Hepatocyte (in vitro differentiated cells): ENCODE results near the gene CTTN. TPM values are rescaled to one million over a fixed set of nuclear protein-coding genes. Genes with fewer than 3 reads are reported as not detected.

Experiments
- DNase-seq: peaks from one replicate; pipeline ENCODE4 v3.0.0-alpha.2; 2016; ENCODE audit warnings: low spot score
- H2AFZ ChIP-seq: fragments of 200-600 bp; sonication (generic); 2 replicates; pipeline ENCODE4 v1.6.0; 2016; ENCODE audit warnings: antibody characterized with exemption, mild to moderate bottlenecking
- H3K27ac ChIP-seq: fragments of 200-600 bp; sonication (generic); 2 replicates; pipeline ENCODE4 v1.5.1; 2016; ENCODE audit warnings: mild to moderate bottlenecking
- H3K27me3 ChIP-seq: fragments of 200-600 bp; sonication (generic); 2 replicates; pipeline ENCODE4 v1.6.1; 2016
- H3K36me3 ChIP-seq: fragments of 200-600 bp; sonication (generic); replicated peaks from 2 replicates; pipeline ENCODE4 v1.5.1; 2016; ENCODE audit warnings: low read depth; ENCODE audit not compliant: insufficient read depth
- H3K4me1 ChIP-seq: fragments of 200-600 bp; sonication (generic); 2 replicates; pipeline ENCODE4 v1.5.1; 2016; ENCODE audit warnings: mild to moderate bottlenecking, moderate library complexity; ENCODE audit not compliant: insufficient read depth
- H3K4me2 ChIP-seq: fragments of 200-600 bp; sonication (generic); 2 replicates; pipeline ENCODE4 v1.6.0; 2016
- H3K4me3 ChIP-seq: fragments of 200-600 bp; sonication (generic); 2 replicates; pipeline ENCODE4 v1.5.1; 2016; ENCODE audit warnings: mild to moderate bottlenecking
- H3K79me2 ChIP-seq: fragments of 200-600 bp; sonication (generic); 2 replicates; pipeline ENCODE4 v1.6.0; 2017; ENCODE audit warnings: mild to moderate bottlenecking
- H3K9me2 ChIP-seq: fragments of 200-600 bp; sonication (generic); replicated peaks from 2 replicates; pipeline ENCODE4 v1.6.0; 2017; ENCODE audit warnings: mild to moderate bottlenecking; ENCODE audit not compliant: insufficient read depth
- H3K9me3 ChIP-seq: fragments of 200-600 bp; sonication (generic); 2 replicates; pipeline ENCODE4 v1.5.1; 2016; ENCODE audit warnings: low read depth, mild to moderate bottlenecking
- H4K20me1 ChIP-seq: fragments of 200-600 bp; sonication (generic); 2 replicates; pipeline ENCODE4 v1.6.0; 2016; ENCODE audit warnings: mild to moderate bottlenecking; ENCODE audit not compliant: insufficient read depth, poor library complexity, severe bottlenecking
- CTCF ChIP-seq: fragments of 200-600 bp; sonication (generic); IDR thresholded peaks from 2 replicates; pipeline ENCODE4 v1.5.1; 2016; ENCODE audit warnings: antibody characterized with exemption, mild to moderate bottlenecking; ENCODE audit not compliant: poor library complexity
- EZH2 ChIP-seq: fragments of 200-600 bp; sonication (generic); IDR thresholded peaks from 2 replicates; pipeline ENCODE4 v1.6.1; 2016; ENCODE audit warnings: antibody characterized with exemption, mild to moderate bottlenecking, borderline replicate concordance
- EZH2phosphoT487 ChIP-seq: fragments of 200-600 bp; sonication (generic); IDR thresholded peaks from one replicate; pipeline ENCODE4 v1.6.1; 2018; ENCODE audit warnings: antibody characterized with exemption, mild to moderate bottlenecking, low read depth, moderate library complexity; ENCODE audit not compliant: unreplicated experiment, severe bottlenecking
- WGBS: methylation state at CpG from one replicate; pipeline ENCODE4 v1.1.6; 2016; ENCODE audit warnings: low lambda C conversion rate; ENCODE audit errors: missing lambda C conversion rate; 5-methylcytosine and 5-hydroxymethylcytosine counted together
- polyA plus RNA-seq: library from polyadenylated mRNA; unstranded; fragments of >200 nt; fragmentation: Nextera tagmentation; extraction: Ambion mirVana; gene quantifications from 2 replicates; pipeline ENCODE4 v1.2.1, GENCODE V29; 2016
- total RNA-seq: library from RNA; depleted of rRNA; stranded (reverse); fragments of >200 nt; gene quantifications from 2 replicates; pipeline ENCODE4 v1.2.3, GENCODE V29; 2014

CTTN gene
- total and polyA plus RNA-seq, 2 experiments from 2014 or later, result 154 to 207 TPM

GRCh38 chr11:70485326-70486025, 87.1 kb downstream of the CTTN start:
- Histone ChIP-seq H3K36me3 (no peaks in the 10 kb centered on the region), H2AFZ (no peak overlapping the region), H3K27ac (no peak overlapping the region), H3K27me3 (no peaks in the 10 kb centered on the region), H3K79me2 (no peaks in the 10 kb centered on the region), H3K4me1 (peaks cover 8% of the 10 kb centered on the region), H3K4me3 (no peak overlapping the region), H3K9me3 (no peaks in the 10 kb centered on the region), H4K20me1 (no peaks in the 10 kb centered on the region), H3K4me2 (no peak overlapping the region), H3K9me2 (no peaks in the 10 kb centered on the region)
- no peak for DNase-seq
- 95% methylated on average over 31 of the region's 31 CpGs for WGBS
- no peak for TF ChIP-seq EZH2phosphoT487
- TF ChIP-seq EZH2, result no peak
- TF ChIP-seq CTCF, result no peak

- Histone ChIP-seq H3K4me1 (peaks cover 8% of the 10 kb centered on the region), H3K9me3 (no peaks in the 10 kb centered on the region), H3K4me3 (no peak overlapping the region), H3K9me2 (no peaks in the 10 kb centered on the region), H3K36me3 (no peaks in the 10 kb centered on the region), H3K4me2 (no peak overlapping the region), H2AFZ (no peak overlapping the region), H3K27me3 (no peaks in the 10 kb centered on the region), H4K20me1 (no peaks in the 10 kb centered on the region), H3K79me2 (no peaks in the 10 kb centered on the region), H3K27ac (no peak overlapping the region)
- 97% methylated on average over 22 of the region's 22 CpGs for WGBS
- no peak for TF ChIP-seq EZH2phosphoT487
- no peak for TF ChIP-seq EZH2
- TF ChIP-seq CTCF, result no peak
- DNase-seq, result no peak
Observed at GRCh38 chr11:70486026-70486415, 87.7 kb downstream of the CTTN start.

Other genes starting within 250 kb of the CTTN start
- 29.1 and 29.6 TPM in 2 replicates for gene FADD, start 195.2 kb upstream of the CTTN start, total RNA-seq
- gene FADD, start 195.2 kb upstream of the CTTN start, polyA plus RNA-seq, result 36.1 and 38.2 TPM in 2 replicates
- 39.6 and 58.4 TPM in 2 replicates for gene PPFIA1, start 127.8 kb upstream of the CTTN start, total RNA-seq
- gene PPFIA1, start 127.8 kb upstream of the CTTN start, polyA plus RNA-seq, result 36.0 and 36.2 TPM in 2 replicates